Mucosa of rectum (tissue), 2 donors: Measurements from ENCODE around the gene AP3B2.
"Not testable (repeated sequence)": the region's sequence is repeated elsewhere in the genome, so short reads cannot be mapped to it uniquely, and the experiment has no call there.

ENCODE experiments used
- H3K27ac ChIP-seq, 2 donors: one replicate each; pipeline ENCODE4 v1.7.0; 2013; ENCODE audit warnings: inconsistent platforms in 2 of 2, low read depth in 2 of 2, low read length in 2 of 2
- H3K27me3 ChIP-seq, 2 donors: one replicate each; pipeline ENCODE4 v1.7.0; 2013; ENCODE audit warnings: low read length in 2 of 2; ENCODE audit not compliant: control insufficient read depth in 2 of 2, insufficient read depth in 2 of 2
- H3K36me3 ChIP-seq, 2 donors: one replicate each; pipeline ENCODE4 v1.7.0; 2013; ENCODE audit warnings: low read length in 2 of 2; ENCODE audit not compliant: control insufficient read depth in 2 of 2, insufficient read depth in 2 of 2
- H3K4me1 ChIP-seq, 2 donors: one replicate each; pipeline ENCODE4 v1.7.0; 2013; ENCODE audit warnings: low read length in 2 of 2, mild to moderate bottlenecking in 1 of 2; ENCODE audit not compliant: control insufficient read depth in 2 of 2, insufficient read depth in 2 of 2
- H3K4me3 ChIP-seq, 2 donors: one replicate each; pipeline ENCODE4 v1.7.0; 2013; ENCODE audit warnings: low read length in 2 of 2
- H3K9ac ChIP-seq, 2 donors: one replicate each; pipeline ENCODE4 v1.7.0; 2013; ENCODE audit warnings: low read length in 2 of 2, low read depth in 1 of 2, mild to moderate bottlenecking in 1 of 2
- H3K9me3 ChIP-seq, 2 donors: one replicate each; pipeline ENCODE4 v1.7.0; 2013; ENCODE audit warnings: low read length in 2 of 2; ENCODE audit not compliant: control insufficient read depth in 2 of 2
- donor health status: healthy.
- donor health status: Normal muscosa, but diverticular disease.

The AP3B2 gene

DNA sequence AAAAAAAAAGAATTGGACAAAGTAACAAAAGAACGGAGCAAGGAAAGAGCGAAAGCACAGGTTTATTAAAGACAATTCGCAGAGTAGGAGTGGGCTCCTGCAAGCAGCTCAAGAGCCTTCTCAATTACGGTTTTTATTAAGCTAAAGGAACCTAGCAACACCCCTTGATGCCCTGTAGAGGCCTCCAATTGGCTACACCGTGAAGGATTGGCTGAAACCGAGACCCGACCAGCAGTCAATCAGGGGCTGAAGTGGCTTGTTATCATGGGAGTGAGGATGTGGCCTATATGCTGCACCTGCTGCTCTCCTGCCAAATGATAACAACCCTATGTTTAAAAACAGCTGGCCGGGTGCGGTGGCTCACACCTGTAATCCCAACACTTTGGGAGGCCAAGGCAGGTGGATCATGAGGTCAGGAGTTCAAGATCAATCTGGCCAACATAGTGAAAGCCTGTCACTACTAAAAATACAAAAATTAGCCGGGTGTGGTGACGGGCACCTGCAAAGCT lies 20.4 kb upstream of the AP3B2 start:
- Histone ChIP-seq H3K9me3 (no peaks in the 10 kb centered on the region), H3K36me3 (peaks cover 0 to 2% of the 10 kb centered on the region in 2 donors), H3K27me3 (no peaks in the 10 kb centered on the region), H3K4me1 (no peaks in the 10 kb centered on the region), H3K9ac (no peak overlapping the region), H3K27ac (no peak overlapping the region), H3K4me3 (no peak overlapping the region)

GRCh38 chr15:82726816-82727215 lies 17.1 kb upstream of the AP3B2 start:
- no peaks in the 10 kb centered on the region for H3K4me1 ChIP-seq
- H3K36me3 ChIP-seq, result no peaks in the 10 kb centered on the region
- no peak overlapping the region for H3K4me3 ChIP-seq
- H3K27ac ChIP-seq, result no peak overlapping the region
- H3K9me3 ChIP-seq, result no peaks in the 10 kb centered on the region
- H3K27me3 ChIP-seq, result no peaks in the 10 kb centered on the region
- H3K9ac ChIP-seq, result no peak overlapping the region

DNA sequence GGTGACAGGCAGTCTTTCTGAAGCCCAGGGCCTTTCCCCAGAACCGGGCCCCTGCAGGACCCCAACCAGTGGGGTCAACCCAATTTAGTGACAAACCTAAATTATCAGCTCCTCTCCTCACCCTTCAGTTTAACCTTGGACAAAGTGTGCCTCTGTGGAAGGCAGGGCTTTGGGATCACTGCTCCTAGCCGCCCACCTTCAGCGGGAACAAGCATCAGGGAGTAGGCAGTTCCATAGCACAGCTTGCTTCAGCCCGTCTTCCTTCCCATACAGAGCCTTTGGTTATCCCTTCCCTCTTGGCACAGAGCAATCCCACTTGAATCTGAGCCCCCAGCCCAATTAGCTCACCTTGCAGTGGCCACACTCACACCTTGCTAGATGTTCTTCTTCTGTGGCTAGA lies 5.3 kb upstream of the AP3B2 start:
- H3K9ac ChIP-seq, result no peak overlapping the region
- no peaks in the 10 kb centered on the region for H3K36me3 ChIP-seq
- no peak overlapping the region for H3K27ac ChIP-seq
- H3K27me3 ChIP-seq, result peaks cover 0 to 4% of the 10 kb centered on the region in 2 donors
- no peak overlapping the region for H3K4me3 ChIP-seq
- H3K4me1 ChIP-seq, result peaks cover 2% of the 10 kb centered on the region in 2 donors
- H3K9me3 ChIP-seq, result no peaks in the 10 kb centered on the region

GRCh38 chr15:82714016-82714415 lies 4.3 kb upstream of the AP3B2 start:
- H3K4me3 ChIP-seq, result no peak overlapping the region
- peaks cover under 1 to 4% of the 10 kb centered on the region in 2 donors for H3K27me3 ChIP-seq

DNA sequence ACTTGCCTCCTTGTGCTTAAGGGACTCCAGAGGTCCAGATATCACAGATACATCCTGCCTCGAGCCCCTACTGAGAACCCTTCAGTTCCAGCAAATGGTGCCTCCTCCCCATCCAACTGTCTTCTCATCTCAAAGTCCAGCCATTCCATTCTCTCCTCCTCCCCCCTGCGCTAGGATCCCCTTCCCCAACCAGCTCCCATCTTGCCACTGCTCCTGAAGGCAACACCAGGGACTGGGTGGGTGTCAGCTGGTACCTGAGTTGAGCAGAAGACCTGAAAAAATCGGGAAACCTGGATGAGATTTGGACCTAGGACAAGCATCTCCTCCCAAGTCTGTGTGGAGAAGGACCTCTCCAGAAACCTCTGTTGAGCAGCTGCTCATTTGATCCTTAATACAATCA lies 2.4 kb upstream of the AP3B2 start:
- Histone ChIP-seq H3K4me1 (peaks cover 8% of the 10 kb centered on the region in 2 donors), H3K9me3 (no peaks in the 10 kb centered on the region), H3K27me3 (peaks cover 3 to 4% of the 10 kb centered on the region in 2 donors), H3K36me3 (no peaks in the 10 kb centered on the region), H3K9ac (no peak overlapping the region), H3K27ac (no peak overlapping the region), H3K4me3 (no peak overlapping the region)

More at GRCh38 chr15:82714016-82714415, 4.3 kb upstream of the AP3B2 start:
- Histone ChIP-seq H3K9me3 (no peaks in the 10 kb centered on the region), H3K27ac (no peak overlapping the region), H3K9ac (no peak overlapping the region), H3K36me3 (no peaks in the 10 kb centered on the region), H3K4me1 (peaks cover 5 to 6% of the 10 kb centered on the region in 2 donors)

DNA sequence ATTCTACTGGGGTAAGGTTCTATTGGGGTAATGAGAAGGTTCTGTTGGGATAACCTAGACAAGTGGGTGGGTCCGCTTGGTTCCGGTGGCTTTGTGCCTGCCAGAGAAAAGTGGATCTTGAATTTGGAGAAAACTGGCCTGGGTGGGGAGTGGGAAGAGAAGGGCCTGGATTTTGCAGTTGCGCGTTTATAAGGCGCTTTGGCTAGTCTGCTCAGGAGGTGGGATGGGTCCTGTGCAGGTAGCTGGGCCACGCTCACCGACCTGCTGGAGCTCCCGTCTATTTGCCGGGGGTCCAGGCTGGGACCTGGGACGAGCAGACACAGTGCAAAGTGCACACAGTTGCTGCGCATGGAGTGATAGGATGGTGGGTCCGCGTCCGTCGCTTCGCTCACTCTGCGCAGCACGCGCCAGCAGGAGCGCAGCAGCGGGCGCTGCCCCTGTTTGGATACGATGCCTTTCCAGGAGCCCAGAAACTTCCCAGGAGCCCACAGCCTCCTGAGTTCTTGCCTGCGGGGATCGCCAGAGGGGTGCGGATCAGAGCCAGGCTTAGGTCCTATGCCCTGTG lies 1.3 kb upstream of the AP3B2 start:
- no peak overlapping the region for H3K9ac ChIP-seq
- H3K27ac ChIP-seq, result no peak overlapping the region
- H3K27me3 ChIP-seq, result peaks cover 3 to 4% of the 10 kb centered on the region in 2 donors
- no peaks in the 10 kb centered on the region for H3K9me3 ChIP-seq
- no peaks in the 10 kb centered on the region for H3K36me3 ChIP-seq
- H3K4me3 ChIP-seq, result no peak overlapping the region
- H3K4me1 ChIP-seq, result peaks cover 8% of the 10 kb centered on the region in 2 donors

DNA sequence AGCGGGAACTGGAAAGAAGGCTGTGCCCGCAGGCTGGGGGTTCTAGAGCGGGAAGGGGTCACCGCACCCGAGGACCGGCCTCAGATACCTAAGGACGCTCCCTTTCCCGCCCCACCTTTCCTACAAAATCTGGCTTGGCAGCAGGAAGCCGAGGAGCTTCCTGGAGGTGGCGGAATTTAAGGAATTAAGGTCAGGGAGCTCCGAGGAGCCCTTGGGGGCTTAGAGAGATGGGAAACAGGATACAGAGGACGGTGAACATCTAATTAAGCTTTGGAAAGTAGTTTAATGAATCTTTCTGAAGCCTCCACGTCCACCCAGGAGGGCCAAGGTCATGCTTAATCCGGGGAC lies 507 bp upstream of the AP3B2 start:
- peaks cover 8% of the 10 kb centered on the region in 2 donors for H3K4me1 ChIP-seq
- peaks cover 3% of the 10 kb centered on the region in 2 donors for H3K27me3 ChIP-seq
- H3K9me3 ChIP-seq, result no peaks in the 10 kb centered on the region
- peak overlapping the region; percentile 57 to 66 for H3K4me3 ChIP-seq
- no peak overlapping the region for H3K27ac ChIP-seq
- no peaks in the 10 kb centered on the region for H3K36me3 ChIP-seq
- H3K9ac ChIP-seq, result no peak overlapping the region

DNA sequence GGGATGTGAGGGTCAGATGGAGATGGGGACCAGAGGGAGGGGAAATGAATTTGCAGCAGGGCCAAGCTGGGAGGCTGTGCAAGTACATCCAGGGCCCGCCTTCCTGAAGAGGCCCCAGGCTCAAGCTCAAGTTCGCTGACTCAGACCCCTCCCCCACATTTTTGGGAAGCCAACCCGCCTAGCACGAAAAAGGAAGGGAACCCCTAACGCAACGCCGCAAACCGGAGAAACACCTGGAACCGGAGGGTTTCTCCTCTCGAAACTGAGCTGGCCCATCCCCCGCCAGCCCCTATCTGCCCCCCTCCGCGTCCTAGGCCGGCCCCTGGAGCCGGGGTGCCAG lies 624 bp downstream of the AP3B2 start:
- no peak overlapping the region for H3K9ac ChIP-seq
- peaks cover 8% of the 10 kb centered on the region in 2 donors for H3K4me1 ChIP-seq
- H3K9me3 ChIP-seq, result no peaks in the 10 kb centered on the region
- no peak overlapping the region for H3K27ac ChIP-seq
- peaks cover 0 to 3% of the 10 kb centered on the region in 2 donors for H3K27me3 ChIP-seq
- H3K4me3 ChIP-seq, result peak overlapping the region in 1 of 2 donors; percentile 59
- H3K36me3 ChIP-seq, result no peaks in the 10 kb centered on the region

DNA sequence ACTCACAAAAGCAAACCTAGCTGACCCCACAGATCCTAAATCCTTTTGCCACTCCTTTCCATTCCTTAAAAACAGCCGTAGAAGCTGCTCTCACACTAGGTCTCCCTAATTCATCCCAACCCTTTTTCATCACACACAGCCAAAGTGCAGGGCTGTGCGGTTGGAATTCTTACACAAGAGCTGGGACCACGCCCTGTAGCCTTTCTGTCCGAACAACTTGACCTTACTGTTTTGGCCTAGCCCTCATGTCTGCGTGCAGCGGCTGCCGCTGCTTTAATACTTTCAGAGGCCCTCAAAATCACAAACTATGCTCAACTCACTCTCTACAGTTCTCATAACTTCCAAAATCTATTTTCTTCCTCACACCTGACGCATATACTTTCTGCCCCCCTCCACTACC lies 3.8 kb downstream of the AP3B2 start:
- not testable (repeated sequence) for H3K27ac ChIP-seq, H3K36me3 ChIP-seq, H3K4me3 ChIP-seq, H3K9me3 ChIP-seq, H3K9ac ChIP-seq, H3K27me3 ChIP-seq, H3K4me1 ChIP-seq

- Histone ChIP-seq H3K27me3 (no peaks in the 10 kb centered on the region), H3K4me1 (no peaks in the 10 kb centered on the region), H3K9ac (no peak overlapping the region), H3K36me3 (no peaks in the 10 kb centered on the region), H3K9me3 (no peaks in the 10 kb centered on the region), H3K4me3 (no peak overlapping the region), H3K27ac (no peak overlapping the region)
These were observed 9.9 kb downstream of the AP3B2 start for GRCh38 chr15:82699726-82700125.
